RWPE2 (cell line): ENCODE data around the gene LYZL6.

Source experiments
- ATAC-seq: fragments of 200-7000 bp; cut with Tn5 transposase; 3 replicates; pipeline ENCODE4 v1.9.1; 2021; ENCODE audit warnings: low read depth
- DNase-seq: peaks from one replicate; pipeline ENCODE4 v3.0.0-alpha.2; 2020; ENCODE audit warnings: low spot score
- H3K27ac ChIP-seq: fragments of 450-650 bp; 2 replicates; pipeline ENCODE4 v1.5.1; 2017; ENCODE audit warnings: mild to moderate bottlenecking; ENCODE audit not compliant: poor library complexity, severe bottlenecking
- H3K27me3 ChIP-seq: fragments of 250-450 bp; sonication (Bioruptor Pico); 2 replicates; pipeline ENCODE4 v1.5.1; 2021; ENCODE audit warnings: mild to moderate bottlenecking, moderate library complexity; ENCODE audit not compliant: insufficient read depth, poor library complexity, severe bottlenecking
- H3K36me3 ChIP-seq: fragments of 250-450 bp; sonication (Bioruptor Pico); 2 replicates; pipeline ENCODE4 v1.5.1; 2020; ENCODE audit warnings: low read depth, mild to moderate bottlenecking, moderate library complexity
- H3K4me1 ChIP-seq: fragments of 250-450 bp; sonication (Bioruptor Pico); 2 replicates; pipeline ENCODE4 v1.5.1; 2021; ENCODE audit warnings: mild to moderate bottlenecking, moderate library complexity; ENCODE audit not compliant: insufficient read depth, poor library complexity, severe bottlenecking
- H3K4me3 ChIP-seq: fragments of 250-450 bp; sonication (Bioruptor Pico); 2 replicates; pipeline ENCODE4 v1.5.1; 2021; ENCODE audit warnings: mild to moderate bottlenecking, moderate library complexity; ENCODE audit not compliant: severe bottlenecking
- H3K9me3 ChIP-seq: fragments of 250-450 bp; sonication (Bioruptor Pico); 2 replicates; pipeline ENCODE4 v1.5.1; 2021; ENCODE audit warnings: mild to moderate bottlenecking, moderate library complexity; ENCODE audit not compliant: severe bottlenecking
- CTCF ChIP-seq: fragments of 450-650 bp; IDR thresholded peaks from one replicate; pipeline ENCODE4 v1.5.1; 2017; ENCODE audit warnings: mild to moderate bottlenecking, moderate library complexity; ENCODE audit not compliant: poor library complexity, severe bottlenecking

LYZL6 gene

GRCh38 chr17:35973333-35974260 is 30.1 kb upstream of the LYZL6 start:
- peak overlapping the region; percentile 13 for H3K27ac ChIP-seq
- no peaks in the 10 kb centered on the region for H3K36me3 ChIP-seq
- H3K27me3 ChIP-seq: no peaks in the 10 kb centered on the region
- H3K4me1 ChIP-seq: peaks cover 11% of the 10 kb centered on the region
- DNase-seq (no peak), ATAC-seq (peak; percentile 86)
- H3K9me3 ChIP-seq: peaks cover 3% of the 10 kb centered on the region
- no peak overlapping the region for H3K4me3 ChIP-seq
- TF ChIP-seq CTCF: no peak

- ATAC-seq: no peak
Measured at GRCh38 chr17:35972945-35973332, 29.4 kb upstream of the LYZL6 start.

DNA sequence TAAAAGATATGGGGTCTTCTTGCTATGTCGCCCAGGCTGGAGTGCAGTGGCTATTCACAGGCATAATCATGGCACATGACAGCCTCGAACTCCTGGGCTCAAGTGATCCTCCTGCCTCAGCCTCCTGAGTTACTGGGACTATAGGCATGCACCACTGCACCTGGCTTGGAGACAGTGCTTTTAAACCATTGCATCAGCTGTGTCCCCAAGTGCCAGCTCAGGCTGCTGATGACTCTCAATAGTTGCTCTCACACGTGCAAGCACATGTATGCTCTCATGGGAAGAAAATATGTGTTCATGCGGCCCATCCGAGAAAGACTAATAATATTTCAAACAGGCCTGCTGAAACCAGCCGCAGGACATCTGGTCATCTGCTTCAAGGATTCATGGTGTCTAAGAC is 29.0 kb upstream of the LYZL6 start:
- Histone ChIP-seq H3K4me3 (no peak overlapping the region), H3K9me3 (peaks cover 3% of the 10 kb centered on the region), H3K27ac (no peak overlapping the region), H3K27me3 (no peaks in the 10 kb centered on the region), H3K4me1 (peaks cover 11% of the 10 kb centered on the region), H3K36me3 (no peaks in the 10 kb centered on the region)
- DNase-seq: no peak
- TF ChIP-seq CTCF: no peak
- ATAC-seq: no peak

More at GRCh38 chr17:35972945-35973332, 29.4 kb upstream of the LYZL6 start:
- no peak for DNase-seq
- no peaks in the 10 kb centered on the region for H3K36me3 ChIP-seq
- H3K9me3 ChIP-seq: peaks cover 3% of the 10 kb centered on the region
- peaks cover 11% of the 10 kb centered on the region for H3K4me1 ChIP-seq
- H3K4me3 ChIP-seq: no peak overlapping the region
- no peak for TF ChIP-seq CTCF
- H3K27ac ChIP-seq: no peak overlapping the region
- no peaks in the 10 kb centered on the region for H3K27me3 ChIP-seq

DNA sequence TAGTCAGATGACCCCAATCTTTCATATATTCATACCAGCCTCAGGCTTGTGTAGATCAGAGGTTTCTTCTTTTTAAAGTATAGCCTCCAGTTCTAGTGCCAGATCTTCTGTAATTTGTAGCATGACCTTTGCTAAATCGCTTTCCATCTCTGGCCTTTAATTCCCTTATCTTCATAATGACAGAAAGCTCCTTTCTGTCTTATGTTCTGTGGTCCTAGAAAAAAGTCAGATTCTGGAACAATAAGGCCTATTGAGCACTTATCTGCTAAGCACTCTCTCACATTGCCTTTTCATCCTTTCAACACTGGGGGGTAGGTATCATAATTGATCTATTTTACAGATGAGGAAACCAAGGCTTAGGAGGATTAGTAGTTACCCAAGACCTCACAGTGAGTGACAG is 28.6 kb upstream of the LYZL6 start:
- Histone ChIP-seq H3K27me3 (no peaks in the 10 kb centered on the region), H3K4me3 (no peak overlapping the region), H3K27ac (no peak overlapping the region), H3K4me1 (peaks cover 11% of the 10 kb centered on the region), H3K9me3 (peaks cover 3% of the 10 kb centered on the region), H3K36me3 (no peaks in the 10 kb centered on the region)
- TF ChIP-seq CTCF: no peak
- DNase-seq: no peak
- ATAC-seq: no peak
